Measurements from ENCODE around the gene ILK.

Gene ILK

DNA sequence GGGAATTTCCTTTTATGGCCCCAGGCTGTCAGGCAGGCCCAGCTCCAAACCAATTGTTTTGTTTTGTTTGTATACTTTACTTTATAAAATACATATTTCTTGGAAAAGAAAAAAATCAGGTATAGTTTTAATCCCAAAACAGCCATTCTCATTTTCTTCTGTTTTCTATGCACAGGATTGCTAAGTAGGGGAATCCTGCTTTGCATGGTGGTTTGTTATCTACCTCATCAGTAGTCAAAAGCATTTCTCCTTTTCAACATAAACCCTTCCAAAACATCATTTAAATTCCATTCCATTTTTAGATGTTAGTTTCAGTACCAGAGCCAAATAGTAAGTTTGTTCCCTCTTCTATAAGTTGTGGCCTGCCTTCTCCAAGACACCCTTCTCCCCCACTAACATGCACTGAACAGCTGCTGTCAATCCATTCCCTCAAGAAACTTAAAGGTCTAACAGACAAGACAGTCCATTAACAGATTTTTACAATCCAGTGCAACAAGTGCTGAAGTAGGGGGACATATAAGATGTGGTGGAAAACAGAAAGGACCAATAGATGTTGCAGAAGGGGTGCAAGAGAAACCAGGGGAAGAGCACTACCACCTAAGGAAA, 3.7 kb downstream of the ILK start:
- no peak for DNase-seq

DNA sequence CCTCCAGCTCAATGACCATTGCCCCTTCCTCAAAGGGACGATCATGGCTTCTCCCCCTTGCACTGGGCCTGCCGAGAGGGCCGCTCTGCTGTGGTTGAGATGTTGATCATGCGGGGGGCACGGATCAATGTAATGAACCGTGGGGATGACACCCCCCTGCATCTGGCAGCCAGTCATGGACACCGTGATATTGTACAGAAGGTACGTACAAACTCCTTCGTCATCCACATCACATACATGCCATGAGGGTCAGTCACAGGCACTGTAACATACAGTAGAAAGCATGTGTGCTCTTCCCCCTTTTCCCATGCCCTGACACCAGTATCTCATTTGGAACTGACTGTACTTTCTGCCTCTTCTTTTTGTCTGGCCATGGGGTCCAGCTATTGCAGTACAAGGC, 4.4 kb downstream of the ILK start:
- no peak for DNase-seq

DNA sequence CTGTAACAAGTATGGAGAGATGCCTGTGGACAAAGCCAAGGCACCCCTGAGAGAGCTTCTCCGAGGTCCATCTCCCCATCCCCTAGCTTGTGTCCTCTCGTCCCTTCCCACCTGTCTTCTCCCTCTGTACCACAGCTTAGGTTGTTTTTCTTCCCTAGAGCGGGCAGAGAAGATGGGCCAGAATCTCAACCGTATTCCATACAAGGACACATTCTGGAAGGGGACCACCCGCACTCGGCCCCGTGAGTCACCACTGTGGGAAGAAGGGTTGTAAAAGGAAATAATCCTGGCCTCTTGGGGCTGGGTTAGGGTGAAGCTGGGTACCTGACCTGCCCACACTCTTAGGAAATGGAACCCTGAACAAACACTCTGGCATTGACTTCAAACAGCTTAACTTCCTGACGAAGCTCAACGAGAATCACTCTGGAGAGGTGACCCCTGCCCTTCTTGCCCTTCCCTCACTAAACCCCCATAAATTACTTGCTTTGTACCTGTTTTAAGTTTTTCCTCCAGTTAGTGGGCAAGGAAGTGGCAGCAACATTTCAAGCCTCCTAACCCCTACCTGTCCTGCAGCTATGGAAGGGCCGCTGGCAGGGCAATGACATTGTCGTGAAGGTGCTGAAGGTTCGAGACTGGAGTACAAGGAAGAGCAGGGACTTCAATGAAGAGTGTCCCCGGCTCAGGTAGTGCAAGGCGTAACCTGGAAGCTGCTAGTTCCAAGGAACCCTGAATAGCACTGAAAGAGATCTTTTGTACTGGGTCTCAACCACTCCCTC, 5.3 kb downstream of the ILK start:
- DNase-seq = no peak

DNA sequence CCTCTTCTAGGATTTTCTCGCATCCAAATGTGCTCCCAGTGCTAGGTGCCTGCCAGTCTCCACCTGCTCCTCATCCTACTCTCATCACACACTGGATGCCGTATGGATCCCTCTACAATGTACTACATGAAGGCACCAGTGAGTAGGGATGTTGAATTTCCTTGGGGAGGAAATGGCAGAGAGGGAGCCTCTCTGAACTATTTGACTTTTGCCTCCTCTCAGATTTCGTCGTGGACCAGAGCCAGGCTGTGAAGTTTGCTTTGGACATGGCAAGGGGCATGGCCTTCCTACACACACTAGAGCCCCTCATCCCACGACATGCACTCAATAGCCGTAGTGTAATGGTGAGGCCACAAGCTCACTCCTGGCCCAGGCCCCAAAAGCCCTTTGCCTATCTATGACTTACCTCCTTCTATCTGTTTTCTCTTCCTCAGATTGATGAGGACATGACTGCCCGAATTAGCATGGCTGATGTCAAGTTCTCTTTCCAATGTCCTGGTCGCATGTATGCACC, 6.0 kb downstream of the ILK start:
- DNase-seq = no peak

DNA sequence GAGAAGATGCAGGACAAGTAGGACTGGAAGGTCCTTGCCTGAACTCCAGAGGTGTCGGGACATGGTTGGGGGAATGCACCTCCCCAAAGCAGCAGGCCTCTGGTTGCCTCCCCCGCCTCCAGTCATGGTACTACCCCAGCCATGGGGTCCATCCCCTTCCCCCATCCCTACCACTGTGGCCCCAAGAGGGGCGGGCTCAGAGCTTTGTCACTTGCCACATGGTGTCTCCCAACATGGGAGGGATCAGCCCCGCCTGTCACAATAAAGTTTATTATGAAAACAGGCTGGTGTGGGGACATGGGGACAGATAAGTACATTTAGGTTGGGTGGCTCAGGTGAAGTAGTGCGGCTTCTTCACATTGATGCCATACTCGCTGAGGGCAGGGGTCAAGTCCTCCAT, 7.0 kb downstream of the ILK start:
- DNase-seq = no peak

DNA sequence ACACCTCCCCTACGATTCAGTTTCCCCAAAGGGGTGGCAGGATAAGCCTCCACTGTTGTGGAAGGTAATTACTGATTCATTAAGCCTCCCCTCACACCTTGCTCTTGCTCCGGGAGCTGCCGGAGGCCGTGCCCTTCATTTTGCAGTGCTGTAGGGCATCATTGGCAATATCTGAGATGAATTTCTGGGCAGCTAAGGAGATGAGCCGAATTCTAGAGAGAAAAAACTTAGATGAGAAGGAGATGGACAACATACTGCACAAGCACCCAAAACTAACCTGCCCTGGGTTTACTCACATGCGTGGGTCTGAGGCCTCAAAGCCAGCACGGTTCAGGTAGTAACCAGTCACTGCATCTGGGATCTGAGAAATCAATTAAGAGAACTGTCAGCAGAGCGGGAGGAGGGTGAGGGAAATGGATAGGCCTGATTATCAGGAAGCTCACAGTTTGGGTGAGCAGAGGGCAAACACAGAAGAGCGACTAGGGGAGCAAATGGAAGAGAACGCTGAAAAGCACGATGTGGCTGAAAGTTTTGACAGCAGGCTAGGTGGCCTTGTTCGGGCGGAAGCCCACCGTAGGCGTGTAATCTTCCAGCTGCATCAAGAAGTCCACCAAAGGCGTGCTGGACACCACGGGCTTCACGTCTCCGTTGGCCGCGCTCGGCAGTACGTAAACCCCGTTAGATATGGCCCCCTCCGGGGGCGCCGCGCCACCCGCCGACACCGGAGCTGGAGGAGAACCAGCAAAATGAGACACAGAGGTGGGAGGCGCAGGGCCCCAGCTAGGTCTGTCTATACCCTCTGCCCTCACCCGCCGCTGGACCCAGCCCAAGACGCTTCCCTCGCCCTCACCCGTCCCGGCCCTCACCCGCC, 7.8 kb downstream of the ILK start:
- DNase-seq = no peak

DNA sequence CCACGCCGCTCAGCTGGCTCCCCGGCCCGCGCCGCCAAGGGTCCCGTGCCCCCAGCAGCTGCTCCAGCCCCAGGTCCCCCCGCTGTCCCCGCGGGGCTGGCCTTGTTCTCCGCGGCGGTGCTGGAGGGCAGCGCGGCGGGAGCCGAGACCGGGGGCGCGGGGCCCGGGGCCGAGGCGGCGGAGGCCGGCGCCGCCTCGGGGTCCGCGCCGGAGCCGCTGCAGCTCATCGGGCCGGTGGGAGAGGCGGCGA, 8.3 kb downstream of the ILK start:
- DNase-seq = no peak

DNA sequence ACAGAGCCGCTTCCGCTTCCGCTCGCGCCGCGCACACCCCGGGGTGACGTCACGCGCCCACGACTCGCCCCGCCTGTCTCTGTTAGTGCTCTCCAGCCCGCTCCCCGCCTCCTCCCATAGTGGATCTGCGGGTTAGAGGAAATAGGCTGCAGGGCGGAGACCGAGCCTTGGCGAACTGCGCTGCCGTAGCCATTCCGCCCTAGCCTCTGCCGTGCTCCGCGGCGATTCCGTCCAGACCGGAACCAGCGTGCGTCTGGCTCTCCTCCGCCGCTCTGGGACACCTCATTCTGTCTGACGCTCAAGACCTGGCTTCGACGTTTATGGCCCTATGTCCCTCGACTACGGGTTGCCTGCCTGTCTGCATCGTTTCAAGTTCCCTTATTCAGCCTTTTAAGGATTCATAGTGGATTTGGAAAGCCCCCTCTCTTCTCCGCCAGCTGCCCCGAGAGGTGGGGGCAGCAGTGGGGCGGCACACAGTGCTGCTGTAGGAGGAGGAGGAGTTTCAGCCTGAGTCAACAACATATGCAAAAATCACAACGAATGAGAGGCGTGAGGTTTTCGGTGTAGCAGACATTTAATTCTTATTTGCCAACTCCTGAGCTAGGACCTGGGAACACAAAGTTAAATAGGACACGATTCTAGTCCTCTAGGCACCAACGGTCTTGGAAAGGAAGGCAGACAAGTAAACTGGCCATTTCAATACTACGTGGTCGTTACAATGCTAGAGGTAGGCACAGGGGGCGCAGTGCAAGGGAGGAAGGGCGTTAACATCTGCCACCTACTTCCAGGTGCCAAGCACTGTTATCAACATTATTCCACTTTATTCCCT, 8.9 kb downstream of the ILK start, which contains the start of gene TAF10:
TSS of gene TAF10 (minus strand) at position 4 of the 829 bp plus-strand sequence. CDS start 27 bp downstream, outside the sequence.
- peak; percentile 96 for DNase-seq

DNA sequence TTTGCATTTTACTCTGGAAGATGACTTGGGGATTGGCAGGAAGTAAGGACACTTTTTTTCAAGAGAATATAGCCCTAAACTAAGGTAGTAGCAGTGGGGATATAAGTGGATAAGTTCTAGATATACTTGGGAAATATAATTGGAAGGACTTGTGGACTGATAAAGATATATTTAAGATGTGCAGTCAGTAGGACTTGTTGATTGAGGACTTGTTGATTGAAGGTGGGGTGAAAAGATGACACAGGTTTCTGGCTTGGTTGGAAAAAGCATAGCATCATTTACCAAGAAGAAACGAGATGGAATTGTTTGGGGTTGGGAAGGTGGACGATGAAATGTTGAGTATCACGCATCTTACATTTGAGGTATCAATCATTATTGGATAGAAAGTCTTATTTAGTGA, 9.9 kb downstream of the ILK start:
- no peak for DNase-seq

DNA sequence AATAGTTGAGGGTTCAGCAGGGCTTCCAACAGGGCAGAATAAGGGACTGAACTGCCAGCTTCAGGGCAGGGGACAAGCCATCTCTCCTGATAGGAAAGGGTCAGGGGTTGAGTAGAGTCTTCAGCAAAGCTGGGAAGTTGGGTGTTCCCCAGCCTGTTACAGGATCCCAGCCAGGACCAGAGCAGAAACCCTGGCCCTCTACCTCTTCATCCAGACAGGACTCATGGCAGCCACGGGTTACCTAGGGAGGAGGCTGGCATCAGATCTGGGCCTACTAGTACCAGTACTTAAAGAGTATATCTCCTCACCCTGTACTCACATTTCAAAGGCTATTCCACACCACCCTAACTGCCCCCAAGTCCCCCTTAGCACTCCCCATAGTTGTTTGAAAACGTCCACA, 10.9 kb downstream of the ILK start:
- DNase-seq = no peak

DNA sequence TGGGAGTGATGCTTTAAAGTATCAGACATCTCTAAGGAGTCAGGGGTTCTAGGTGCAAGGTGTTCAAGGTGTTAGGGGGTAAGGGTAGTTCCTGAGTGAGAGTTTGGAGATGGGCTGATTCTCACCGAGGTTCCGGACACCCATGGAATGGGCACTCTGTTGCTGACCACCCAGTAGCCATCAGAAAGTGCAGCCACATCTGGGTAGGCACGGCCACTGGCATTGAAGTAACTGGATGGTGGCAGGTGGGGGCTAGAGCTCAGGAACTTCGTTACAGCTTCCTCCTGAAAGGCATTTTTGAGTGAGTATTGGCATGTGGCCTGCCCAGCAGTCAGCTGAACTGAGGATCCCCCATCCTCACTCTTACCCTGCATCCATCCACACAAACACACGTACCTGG, 11.5 kb downstream of the ILK start:
- no peak for DNase-seq

DNA sequence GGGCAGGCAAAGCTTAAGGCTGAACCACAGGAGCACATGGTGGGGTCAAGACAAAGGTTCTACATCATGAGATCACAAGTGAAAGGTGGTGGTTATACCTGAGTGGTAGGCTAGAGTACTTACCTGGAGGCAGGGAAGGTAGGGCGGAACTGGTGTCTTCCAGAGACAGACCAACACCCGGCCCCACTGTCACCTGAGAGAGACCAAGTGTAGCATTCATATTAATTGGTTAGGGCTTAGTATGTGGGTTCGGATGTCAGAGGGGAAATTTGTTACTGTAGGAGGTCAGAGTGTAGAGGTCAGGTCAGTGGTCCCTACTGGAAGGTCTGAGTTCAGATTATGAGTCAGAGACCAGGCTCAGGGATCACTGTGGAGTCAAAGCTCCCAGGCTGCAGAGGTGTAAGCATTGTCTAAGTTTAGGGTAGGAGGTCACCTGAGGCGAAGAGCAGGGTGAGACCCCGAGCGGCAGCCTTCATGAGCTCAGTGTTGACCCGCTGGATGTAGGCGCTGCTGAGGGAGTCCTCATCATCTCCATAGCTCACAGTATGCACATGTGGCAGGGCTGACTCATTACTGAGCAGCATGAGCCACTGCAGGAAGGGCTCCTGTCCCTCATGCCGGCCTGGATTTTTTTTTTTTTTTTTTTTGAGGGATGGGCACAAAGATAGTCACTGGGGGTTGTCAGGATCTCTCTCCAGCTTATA, 12.5 kb downstream of the ILK start:
- DNase-seq = no peak

DNA sequence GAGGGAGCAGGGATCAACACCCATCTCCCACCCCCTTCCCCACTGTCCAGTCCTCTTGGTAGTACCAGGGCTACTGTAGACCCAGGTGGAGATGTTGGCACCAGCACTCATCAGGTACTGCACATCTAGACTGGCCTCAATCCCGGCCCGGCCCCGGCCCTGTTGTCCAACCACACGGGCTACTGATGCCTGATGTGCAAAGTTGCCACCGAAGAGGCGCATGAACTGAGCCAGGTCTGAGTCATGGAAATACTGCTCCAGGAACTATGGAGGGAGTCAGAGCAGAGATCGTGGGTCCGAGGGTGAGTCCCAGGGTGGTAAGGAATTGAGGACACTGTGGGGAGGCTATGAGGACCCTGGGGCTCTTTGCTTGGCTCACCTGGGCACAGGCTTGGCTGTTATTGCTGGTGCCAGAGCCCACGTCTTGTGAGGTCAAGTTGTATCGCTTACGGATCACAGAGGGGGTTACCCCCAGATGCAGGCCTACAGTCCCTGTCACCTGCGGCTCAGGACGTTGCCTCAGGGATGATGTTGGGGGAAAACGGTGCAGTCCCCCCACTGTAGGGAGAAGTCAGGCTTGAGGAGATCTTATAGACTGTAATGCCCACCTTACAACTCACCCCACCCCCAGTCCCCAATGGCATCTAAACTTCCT, 13.1 kb downstream of the ILK start:
- DNase-seq = no peak

DNA sequence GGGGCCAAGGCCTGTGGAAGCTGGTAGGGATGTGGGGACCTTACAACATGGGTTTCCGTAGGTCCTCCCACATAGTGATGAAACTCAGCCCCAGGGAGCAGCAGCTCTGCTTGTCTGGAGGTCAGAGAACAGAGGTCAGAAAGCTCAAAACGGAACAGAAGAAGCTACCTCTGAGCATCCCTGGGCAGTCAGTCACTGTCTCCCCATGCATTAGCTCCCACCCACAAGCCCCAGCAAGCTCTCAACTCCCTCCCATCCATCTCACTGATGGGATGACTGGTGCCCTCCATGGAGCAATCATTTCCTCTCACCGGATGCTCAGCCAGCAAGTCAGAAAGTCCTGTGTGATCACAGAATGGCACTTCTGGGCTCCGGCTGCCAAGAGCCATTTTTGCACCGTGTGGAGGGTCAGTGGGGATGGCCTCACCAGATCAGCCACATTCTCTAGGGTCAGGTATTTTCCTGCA, 13.8 kb downstream of the ILK start:
- no peak for DNase-seq

DNA sequence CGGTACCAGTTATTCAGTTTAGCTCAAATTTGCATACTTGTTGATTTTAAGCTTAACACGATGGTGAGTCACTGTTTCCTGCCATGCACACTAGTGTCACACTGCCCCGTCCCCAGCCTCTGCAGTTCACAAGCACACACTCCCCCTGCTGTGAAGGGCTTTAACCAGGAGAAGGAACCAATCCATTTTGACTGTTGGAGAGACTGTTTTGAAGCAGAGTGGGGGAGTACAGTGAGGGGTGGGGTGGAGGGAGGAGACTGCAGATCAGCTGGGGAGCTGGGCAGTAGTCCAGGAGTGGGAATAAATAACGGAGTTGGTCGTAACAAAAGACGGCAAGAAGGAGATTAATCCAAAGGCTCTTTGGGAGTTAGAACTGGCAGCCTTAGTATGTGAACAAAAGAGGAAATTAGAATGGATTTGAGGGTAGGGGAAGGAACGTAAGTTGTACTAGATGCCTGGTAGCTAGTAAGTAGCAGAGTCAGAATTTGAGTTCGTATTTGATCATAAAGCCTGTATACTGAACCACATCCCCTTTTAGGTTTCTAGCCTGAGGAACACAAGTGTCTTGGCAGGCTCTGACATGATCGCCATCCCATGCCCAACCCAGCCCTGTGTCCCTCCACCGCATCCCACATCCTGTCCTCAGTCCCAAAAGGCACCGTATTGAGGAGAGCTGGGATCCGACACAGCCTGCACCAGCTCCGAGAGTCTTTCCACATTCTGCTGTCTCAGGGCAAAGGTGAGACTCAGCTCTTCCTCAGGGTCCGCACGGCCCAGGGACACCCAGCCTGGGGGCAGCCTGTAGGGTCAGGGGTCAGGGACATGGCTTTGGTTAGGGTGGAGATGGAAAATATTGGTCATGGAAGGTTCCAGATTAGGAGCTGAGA, 14.8 kb downstream of the ILK start:
- no peak for DNase-seq

DNA sequence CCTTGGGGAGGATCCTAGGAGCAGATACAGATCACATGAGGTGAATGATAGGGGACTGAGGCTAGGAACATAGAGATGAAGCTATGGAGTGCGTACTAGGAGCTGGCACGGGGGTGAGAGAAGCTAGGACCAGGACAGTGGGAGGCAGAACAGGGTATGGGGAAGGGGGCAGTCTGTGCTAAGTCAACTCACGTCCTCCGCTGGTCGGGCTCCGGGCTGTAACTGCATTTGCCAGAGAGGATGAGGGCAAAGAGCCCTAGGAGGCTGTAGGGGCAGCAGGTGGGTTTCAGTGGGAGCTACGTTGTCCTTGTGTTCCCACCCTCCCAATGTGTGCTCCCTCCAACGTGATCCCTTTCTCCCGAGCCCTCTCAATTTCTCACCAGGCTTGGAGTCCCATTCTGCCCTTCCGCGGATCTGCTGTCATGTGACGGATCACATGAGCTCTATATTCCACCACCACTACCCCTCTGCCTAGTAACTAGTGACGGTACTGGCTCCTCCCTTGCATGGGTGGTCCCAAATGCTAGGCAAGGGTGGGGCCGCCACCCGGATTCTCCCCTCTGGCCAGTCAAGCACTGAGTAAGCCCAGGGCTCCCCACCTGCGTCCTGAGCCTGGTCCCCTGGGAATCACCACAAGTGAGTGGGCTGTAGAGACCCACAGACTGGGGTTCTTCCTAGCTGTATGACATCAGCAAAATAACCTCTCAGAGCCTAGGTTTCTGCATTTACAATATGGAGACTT, 15.6 kb downstream of the ILK start, which contains the start of gene TPP1:
TSS of gene TPP1 (minus strand) at position 419 of the 742 bp plus-strand sequence. CDS start at position 397, 22 bp downstream.
- DNase-seq = peak; percentile 83

DNA sequence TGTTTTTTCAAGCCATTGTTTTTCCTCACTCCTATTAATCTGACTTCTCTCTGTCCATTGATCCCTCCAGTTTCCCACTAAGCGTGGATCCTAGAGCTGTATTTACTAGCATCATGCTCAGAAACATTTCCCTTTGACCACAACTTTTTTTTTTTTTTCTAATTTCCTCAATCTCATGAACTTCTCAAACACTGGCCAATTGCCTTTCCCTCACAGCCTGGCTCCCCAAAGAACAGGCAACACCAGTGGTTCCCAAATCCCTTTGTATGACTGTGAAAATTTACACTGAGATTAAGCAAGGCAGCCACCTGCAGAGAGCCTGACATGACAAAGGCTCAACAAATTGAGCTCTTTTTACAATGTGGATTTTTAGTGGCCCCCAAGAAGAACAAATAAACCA, 17.1 kb downstream of the ILK start:
- DNase-seq = no peak

DNA sequence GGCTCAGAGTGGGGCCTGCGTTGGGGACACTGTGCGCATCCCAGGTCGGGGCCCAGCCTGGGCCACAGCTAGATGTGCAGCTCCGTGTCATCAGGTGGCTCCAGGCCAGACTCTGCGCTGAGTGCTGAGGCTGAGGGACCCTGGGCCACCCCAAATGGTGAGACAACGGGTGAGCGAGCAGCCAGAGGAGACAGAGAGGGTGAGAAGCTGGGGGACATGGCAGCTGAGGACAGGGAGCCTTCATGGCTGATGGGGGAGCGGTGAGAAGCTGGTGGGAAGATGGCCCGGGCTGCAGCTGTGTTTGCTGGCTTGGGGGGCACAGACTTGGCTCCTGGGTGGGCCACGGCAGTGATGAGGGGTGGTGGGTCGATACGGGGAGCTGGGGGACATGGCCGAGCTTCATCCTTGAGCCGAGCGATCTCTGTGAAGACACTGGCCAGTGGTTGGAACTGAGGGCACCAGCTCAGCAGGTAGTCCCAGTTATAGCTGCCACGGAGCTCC, 18.2 kb downstream of the ILK start:
- no peak for DNase-seq

All from NCI-H774 (cell line).